Endodermal cell (in vitro differentiated cells): ENCODE results near the gene MEIG1. TPM values are rescaled to one million over a fixed set of nuclear protein-coding genes. Genes with fewer than 3 reads are reported as not detected.
A peak's percentile ranks its signal among the peaks of the same experiment; 100 is the strongest.
"Not testable (repeated sequence)": the region's sequence is repeated elsewhere in the genome, so short reads cannot be mapped to it uniquely, and the experiment has no call there.

ENCODE experiments used
- DNase-seq: peaks from one replicate; pipeline ENCODE4 v3.0.0-alpha.2; 2017
- H3K27ac ChIP-seq: 2 replicates; pipeline ENCODE4 v1.5.1; 2013; ENCODE audit warnings: mild to moderate bottlenecking, low read depth, low read length, moderate library complexity
- H3K27me3 ChIP-seq: 2 replicates; pipeline ENCODE4 v1.6.1; 2013; ENCODE audit warnings: mild to moderate bottlenecking, low read length, moderate library complexity; ENCODE audit not compliant: insufficient read depth, control insufficient read depth, poor library complexity, severe bottlenecking
- H3K36me3 ChIP-seq: 2 replicates; pipeline ENCODE4 v1.7.0; 2013; ENCODE audit warnings: mild to moderate bottlenecking, low read length, moderate library complexity; ENCODE audit not compliant: control insufficient read depth, insufficient read depth
- H3K4me1 ChIP-seq: one replicate; pipeline ENCODE4 v1.7.0; 2013; ENCODE audit warnings: low read length; ENCODE audit not compliant: control insufficient read depth, insufficient read depth
- H3K4me3 ChIP-seq: 2 replicates; pipeline ENCODE4 v1.5.1; 2013; ENCODE audit warnings: mild to moderate bottlenecking, low read length, moderate library complexity
- H3K9ac ChIP-seq: 2 replicates; pipeline ENCODE4 v1.6.1; 2013; ENCODE audit warnings: mild to moderate bottlenecking, low read length, moderate library complexity; ENCODE audit not compliant: poor library complexity, severe bottlenecking; ENCODE audit errors: extremely low read depth
- H3K9me3 ChIP-seq: 2 replicates; pipeline ENCODE4 v1.6.1; 2013; ENCODE audit warnings: mild to moderate bottlenecking, low read length, moderate library complexity; ENCODE audit not compliant: control insufficient read depth
- H3K27ac Mint-ChIP-seq: 2 replicates; pipeline ENCODE4 v1.8.0; 2020; ENCODE audit warnings: mixed read lengths
- H3K27me3 Mint-ChIP-seq: 2 replicates; pipeline ENCODE4 v1.8.0; 2021; ENCODE audit warnings: mild to moderate bottlenecking, mixed read lengths; ENCODE audit not compliant: insufficient read depth
- H3K36me3 Mint-ChIP-seq: 2 replicates; pipeline ENCODE4 v1.8.0; 2020; ENCODE audit warnings: low read depth, mixed read lengths
- H3K4me1 Mint-ChIP-seq: 2 replicates; pipeline ENCODE4 v1.8.0; 2020; ENCODE audit warnings: mixed read lengths
- H3K4me3 Mint-ChIP-seq: 2 replicates; pipeline ENCODE4 v1.8.0; 2020; ENCODE audit warnings: mild to moderate bottlenecking, moderate library complexity, mixed read lengths
- H3K9me3 Mint-ChIP-seq: 2 replicates; pipeline ENCODE4 v1.8.0; 2020; ENCODE audit warnings: mild to moderate bottlenecking, mixed read lengths
- WGBS, 2 experiments: methylation state at CpG; one replicate each; pipeline versions ENCODE4 v1.1.5 to v1.1.7; 2013; ENCODE audit warnings: missing lambda C conversion rate in 2 of 2, mixed read lengths in 1 of 2; ENCODE audit not compliant: insufficient coverage in 1 of 2, insufficient read length in 1 of 2; 5-methylcytosine and 5-hydroxymethylcytosine counted together
- total RNA-seq, 2 donors: library from RNA; stranded (reverse); fragmentation: NEBNext Ultra II Directional in 1 of 2; extraction: Animal tissue kit (Norgen Biotek cat#: 25700) in 1 of 2; gene quantifications; 2 replicates in 1 of 2; 3 replicates in 1 of 2; pipeline ENCODE4 v1.2.1, GENCODE V29; 2021
- TF ChIP-seq, protein P1 (sequence below): fragments of 200-600 bp; sonication (generic); conservative IDR thresholded peaks from 2 replicates; pipeline ENCODE4 v1.5.0; 2021; ENCODE audit warnings: antibody characterized with exemption, mild to moderate bottlenecking

The MEIG1 gene
- total RNA-seq, 2 donors from 2014 or later, result 0.46 TPM; not detected in 1

DNA sequence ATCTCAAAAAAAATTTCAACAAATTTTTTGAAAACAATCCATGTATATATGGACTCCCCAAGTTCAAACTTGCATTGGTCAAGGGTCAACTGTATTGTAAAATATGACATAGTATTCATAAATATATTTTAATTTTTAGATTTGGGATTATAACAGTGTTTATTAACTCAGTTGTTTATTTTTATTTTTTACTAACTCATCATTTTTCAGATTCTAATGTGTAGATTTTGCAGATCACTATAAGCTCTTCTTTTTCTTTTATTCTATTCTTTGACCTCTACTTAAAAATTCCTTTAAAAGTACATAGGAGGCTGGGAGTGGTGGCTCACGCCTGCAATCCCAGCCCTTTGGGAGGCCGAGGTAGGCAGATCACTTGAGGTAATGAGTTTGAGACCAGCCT lies 8.7 kb downstream of the MEIG1 start:
- Histone ChIP-seq H3K4me1 (no peaks in the 10 kb centered on the region), H3K9ac (no peak overlapping the region), H3K36me3 (no peaks in the 10 kb centered on the region), H3K9me3 (no peaks in the 10 kb centered on the region), H3K27me3 (peaks cover 5% of the 10 kb centered on the region), H3K4me3 (no peak overlapping the region), H3K27ac (no peak overlapping the region)
- H3K27ac Mint-ChIP-seq, result no peak overlapping the region
- 88 to 91% methylated on average over 2 of the region's 2 CpGs for WGBS, 2 experiments
- H3K9me3 Mint-ChIP-seq, result no peaks in the 10 kb centered on the region
- no peak for DNase-seq
- TF ChIP-seq, protein P1, sequence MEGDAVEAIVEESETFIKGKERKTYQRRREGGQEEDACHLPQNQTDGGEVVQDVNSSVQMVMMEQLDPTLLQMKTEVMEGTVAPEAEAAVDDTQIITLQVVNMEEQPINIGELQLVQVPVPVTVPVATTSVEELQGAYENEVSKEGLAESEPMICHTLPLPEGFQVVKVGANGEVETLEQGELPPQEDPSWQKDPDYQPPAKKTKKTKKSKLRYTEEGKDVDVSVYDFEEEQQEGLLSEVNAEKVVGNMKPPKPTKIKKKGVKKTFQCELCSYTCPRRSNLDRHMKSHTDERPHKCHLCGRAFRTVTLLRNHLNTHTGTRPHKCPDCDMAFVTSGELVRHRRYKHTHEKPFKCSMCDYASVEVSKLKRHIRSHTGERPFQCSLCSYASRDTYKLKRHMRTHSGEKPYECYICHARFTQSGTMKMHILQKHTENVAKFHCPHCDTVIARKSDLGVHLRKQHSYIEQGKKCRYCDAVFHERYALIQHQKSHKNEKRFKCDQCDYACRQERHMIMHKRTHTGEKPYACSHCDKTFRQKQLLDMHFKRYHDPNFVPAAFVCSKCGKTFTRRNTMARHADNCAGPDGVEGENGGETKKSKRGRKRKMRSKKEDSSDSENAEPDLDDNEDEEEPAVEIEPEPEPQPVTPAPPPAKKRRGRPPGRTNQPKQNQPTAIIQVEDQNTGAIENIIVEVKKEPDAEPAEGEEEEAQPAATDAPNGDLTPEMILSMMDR, result no peak
- no peak overlapping the region for H3K4me3 Mint-ChIP-seq
- no peaks in the 10 kb centered on the region for H3K4me1 Mint-ChIP-seq
- H3K36me3 Mint-ChIP-seq, result no peaks in the 10 kb centered on the region
- peaks cover 11% of the 10 kb centered on the region for H3K27me3 Mint-ChIP-seq

DNA sequence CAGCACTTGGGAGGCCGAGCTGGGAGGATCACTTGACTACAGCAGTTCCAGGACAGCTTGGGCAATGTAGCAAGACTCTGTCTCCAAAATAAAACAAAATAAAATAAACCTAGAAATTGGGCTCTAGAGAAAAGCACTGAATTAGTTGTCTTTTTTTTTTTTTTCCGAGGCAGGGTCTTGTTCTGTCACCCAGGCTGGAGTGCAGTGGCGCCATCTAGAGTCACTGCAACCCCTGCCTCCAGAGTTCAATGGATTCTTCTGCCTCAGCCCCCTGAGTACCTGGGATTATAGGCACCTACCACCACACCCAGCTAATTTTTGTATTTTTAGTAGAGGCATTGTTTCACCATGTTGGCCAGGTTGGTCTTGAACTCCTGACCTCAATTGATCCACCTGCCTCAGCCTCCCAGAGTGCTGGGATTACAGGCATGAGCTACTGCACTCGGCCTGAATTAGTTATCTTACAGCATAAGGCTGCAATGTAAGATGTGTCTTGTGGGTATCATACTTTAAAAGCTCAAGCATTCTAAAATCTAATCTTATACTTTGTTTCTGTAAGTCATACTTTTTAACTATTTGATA lies 12.8 kb downstream of the MEIG1 start:
- H3K9ac ChIP-seq, result no peak overlapping the region
- TF ChIP-seq, protein P1, result peak; percentile 80
- no peak overlapping the region for H3K4me3 Mint-ChIP-seq
- H3K27me3 ChIP-seq, result peaks cover 20% of the 10 kb centered on the region
- peak; percentile 87 for DNase-seq
- no peak overlapping the region for H3K27ac Mint-ChIP-seq
- H3K4me1 ChIP-seq, result no peaks in the 10 kb centered on the region
- no peak overlapping the region for H3K4me3 ChIP-seq
- no peaks in the 10 kb centered on the region for H3K36me3 Mint-ChIP-seq
- peaks cover 18% of the 10 kb centered on the region for H3K27me3 Mint-ChIP-seq
- WGBS, 2 experiments, result 51 to 80% methylated on average over 1 to 4 of the region's 4 CpGs
- H3K36me3 ChIP-seq, result no peaks in the 10 kb centered on the region
- H3K9me3 ChIP-seq, result no peaks in the 10 kb centered on the region
- H3K27ac ChIP-seq, result no peak overlapping the region
- H3K4me1 Mint-ChIP-seq, result no peaks in the 10 kb centered on the region
- no peaks in the 10 kb centered on the region for H3K9me3 Mint-ChIP-seq

DNA sequence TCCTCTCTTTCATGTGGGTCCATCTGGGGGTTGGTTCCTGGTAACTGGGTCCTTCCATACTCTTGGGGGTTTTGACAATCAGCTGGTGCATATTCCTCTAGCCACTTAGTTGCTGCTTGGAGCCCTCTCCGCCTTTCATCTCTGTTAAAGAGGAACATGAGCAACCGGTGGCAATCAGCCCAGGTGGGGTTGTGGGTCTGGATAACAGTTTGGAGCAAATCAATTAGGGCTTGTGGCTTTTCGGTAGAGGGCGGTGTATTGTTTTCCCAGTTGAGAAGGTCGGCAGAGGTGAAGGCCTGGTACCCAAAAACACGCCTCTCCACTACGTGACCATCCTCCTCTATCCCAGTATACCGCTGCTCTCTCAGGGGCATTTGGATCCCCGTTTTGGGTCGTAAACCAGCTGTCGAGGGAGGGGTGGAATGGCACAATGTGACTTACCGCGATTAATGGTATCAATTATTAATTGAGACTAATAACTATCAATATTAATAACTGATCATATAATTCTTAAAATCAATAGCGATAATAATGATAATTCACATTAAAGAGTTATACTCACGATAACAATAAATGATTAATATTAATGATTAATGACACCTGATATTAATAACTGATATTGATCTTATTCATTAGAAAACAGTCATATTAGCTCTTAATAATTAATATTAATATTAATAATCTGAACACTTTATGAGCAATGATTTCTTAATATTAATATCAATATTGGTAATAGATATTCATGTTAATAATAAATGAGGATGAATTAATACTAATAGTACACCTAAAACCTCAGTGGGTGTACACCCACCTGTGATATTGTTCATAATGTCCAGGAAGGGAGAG lies 15.2 kb downstream of the MEIG1 start:
- H3K9ac ChIP-seq, H3K36me3 Mint-ChIP-seq, H3K9me3 ChIP-seq, H3K27ac Mint-ChIP-seq, H3K4me1 Mint-ChIP-seq, H3K4me1 ChIP-seq, H3K4me3 Mint-ChIP-seq, H3K36me3 ChIP-seq, H3K9me3 Mint-ChIP-seq, H3K4me3 ChIP-seq, H3K27ac ChIP-seq: not testable (repeated sequence)
- 45 to 53% methylated on average over 4 to 11 of the region's 15 CpGs for WGBS, 2 experiments
- H3K27me3 Mint-ChIP-seq, result peaks cover 13% of the 10 kb centered on the region
- H3K27me3 ChIP-seq, result peaks cover 24% of the 10 kb centered on the region
- TF ChIP-seq, protein P1, result peak; percentile 18
- DNase-seq, result peak; percentile 57
